WTC11 (cell line): ENCODE measurements around the gene ZFR2. TPM values are rescaled to one million over a fixed set of nuclear protein-coding genes. Genes with fewer than 3 reads are reported as not detected.

ENCODE experiments used
- total RNA-seq: library from RNA; stranded (reverse); gene quantifications from 3 replicates; pipeline ENCODE4 v1.2.3, GENCODE V29; 2021

The ZFR2 gene
- total RNA-seq, 1 experiment from 2014 or later, result 17.5 TPM

Other genes with a start within 250 kb of the ZFR2 start
- gene CACTIN, start 242.2 kb downstream of the ZFR2 start, total RNA-seq, result 39.3 to 43.0 TPM (median 42.2 TPM) in 3 replicates
- gene PIP5K1C, start 168.6 kb downstream of the ZFR2 start, total RNA-seq, result 34.0 to 36.2 TPM (median 36.0 TPM) in 3 replicates
- gene TJP3, start 160.7 kb downstream of the ZFR2 start, total RNA-seq, result 36.2 to 44.0 TPM (median 39.7 TPM) in 3 replicates
- gene APBA3, start 107.3 kb downstream of the ZFR2 start, total RNA-seq, result 27.5 to 29.6 TPM (median 28.1 TPM) in 3 replicates
- gene MRPL54, start 106.4 kb downstream of the ZFR2 start, total RNA-seq, result 60.9 to 65.3 TPM (median 62.3 TPM) in 3 replicates
- 0.09 TPM in 1 of 3 replicates, not detected in the others for gene RAX2, start 96.8 kb downstream of the ZFR2 start, total RNA-seq
- gene MATK, start 82.7 kb downstream of the ZFR2 start, total RNA-seq, result 26.1 to 29.0 TPM (median 28.3 TPM) in 3 replicates
- 21.1 to 23.5 TPM (median 21.3 TPM) in 3 replicates for gene ATCAY, start 11.6 kb upstream of the ZFR2 start, total RNA-seq
- 50.4 to 61.9 TPM (median 51.1 TPM) in 3 replicates for gene NMRK2, start 64.0 kb upstream of the ZFR2 start, total RNA-seq
- 61.5 to 73.5 TPM (median 68.4 TPM) in 3 replicates for gene DAPK3, start 102.1 kb upstream of the ZFR2 start, total RNA-seq
- 3,572 to 3,864 TPM (median 3,852 TPM) in 3 replicates for gene EEF2, start 116.4 kb upstream of the ZFR2 start, total RNA-seq
- gene PIAS4, start 138.7 kb upstream of the ZFR2 start, total RNA-seq, result 45.5 to 46.0 TPM (median 45.9 TPM) in 3 replicates
- 22.8 to 27.9 TPM (median 24.6 TPM) in 3 replicates for gene ZBTB7A, start 197.9 kb upstream of the ZFR2 start, total RNA-seq